Activated CD8-positive, alpha-beta T cell treated with anti-CD3 and anti-CD28 coated beads, Interleukin-2, amount 10 ng/mL, durations not matched to agents 7 days and 5 days (primary cell): ENCODE results near the gene HJURP. TPM values are rescaled to one million over a fixed set of nuclear protein-coding genes. Genes with fewer than 3 reads are reported as not detected.

Experiments
- ATAC-seq: fragments of 150-1000 bp; cut with Tn5 transposase; one replicate; pipeline ENCODE4 v1.10.0; 2021; ENCODE audit warnings: moderate library complexity
- CTCF ChIA-PET: fragments of 350-600 bp; sonication (Branson Sonifier 250); formaldehyde crosslinking; loops from one replicate; lab custom pipeline; 2021; ENCODE audit warnings: antibody characterized with exemption; lab: Charles Lee
- POLR2A ChIA-PET: fragments of 350-600 bp; sonication (Branson Sonifier 250); formaldehyde crosslinking; loops from one replicate; lab custom pipeline; 2021; ENCODE audit warnings: antibody characterized with exemption; lab: Charles Lee
- DNase-seq: peaks from one replicate; pipeline ENCODE4 v3.0.0-alpha.2; 2020
- H3K27ac Mint-ChIP-seq: one replicate; pipeline ENCODE4 v1.8.0; 2021; ENCODE audit warnings: mild to moderate bottlenecking, mixed read lengths
- H3K27me3 Mint-ChIP-seq: one replicate; pipeline ENCODE4 v1.8.0; 2021; ENCODE audit warnings: low read depth, mixed read lengths
- H3K36me3 Mint-ChIP-seq: one replicate; pipeline ENCODE4 v1.8.0; 2021; ENCODE audit warnings: low read depth, mixed read lengths
- H3K4me1 Mint-ChIP-seq: one replicate; pipeline ENCODE4 v1.8.0; 2021; ENCODE audit warnings: low read depth, mixed read lengths
- H3K4me3 Mint-ChIP-seq: one replicate; pipeline ENCODE4 v1.8.0; 2021; ENCODE audit warnings: mild to moderate bottlenecking, mixed read lengths
- H3K9me3 Mint-ChIP-seq: one replicate; pipeline ENCODE4 v1.8.0; 2022; ENCODE audit warnings: mixed read lengths; ENCODE audit not compliant: insufficient read depth
- total RNA-seq, 2 experiments: library from RNA; stranded (reverse); gene quantifications; one replicate each; pipeline ENCODE4 v1.2.3, GENCODE V29; 2021

The HJURP gene
- total RNA-seq, 2 experiments from 2014 or later = 128 to 135 TPM

GRCh38 chr2:233811087-233811486 lies 43.2 kb downstream of the HJURP start:
- H3K9me3 Mint-ChIP-seq = no peaks in the 10 kb centered on the region
- peaks cover 4% of the 10 kb centered on the region for H3K27me3 Mint-ChIP-seq
- POLR2A ChIA-PET = no interaction called here
- DNase-seq (no peak), ATAC-seq (no peak)
- H3K4me3 Mint-ChIP-seq = no peak overlapping the region
- H3K4me1 Mint-ChIP-seq = no peaks in the 10 kb centered on the region
- H3K27ac Mint-ChIP-seq = no peak overlapping the region
- CTCF ChIA-PET = no interaction called here
- H3K36me3 Mint-ChIP-seq = no peaks in the 10 kb centered on the region

GRCh38 chr2:233810385-233810784 lies 44.0 kb downstream of the HJURP start:
- no peaks in the 10 kb centered on the region for H3K36me3 Mint-ChIP-seq
- peaks cover 6% of the 10 kb centered on the region for H3K27me3 Mint-ChIP-seq
- H3K4me3 Mint-ChIP-seq = no peak overlapping the region
- H3K4me1 Mint-ChIP-seq = no peaks in the 10 kb centered on the region
- no peak for DNase-seq
- H3K27ac Mint-ChIP-seq = no peak overlapping the region
- H3K9me3 Mint-ChIP-seq = no peaks in the 10 kb centered on the region
- no peak for ATAC-seq
- POLR2A ChIA-PET = no interaction called here
- CTCF ChIA-PET = no interaction called here

GRCh38 chr2:233807966-233808935 lies 46.1 kb downstream of the HJURP start:
- CTCF ChIA-PET = no interaction called here
- no peak for DNase-seq
- POLR2A ChIA-PET = no interaction called here
- no peak for ATAC-seq
- Mint-ChIP-seq H3K27me3 (peaks cover 10% of the 10 kb centered on the region), H3K4me1 (no peaks in the 10 kb centered on the region), H3K4me3 (no peak overlapping the region), H3K27ac (no peak overlapping the region), H3K9me3 (no peaks in the 10 kb centered on the region), H3K36me3 (no peaks in the 10 kb centered on the region)

GRCh38 chr2:233807215-233807865 lies 47.0 kb downstream of the HJURP start:
- ATAC-seq (no peak), DNase-seq (no peak)
- Mint-ChIP-seq H3K36me3 (no peaks in the 10 kb centered on the region), H3K27me3 (peaks cover 8% of the 10 kb centered on the region), H3K9me3 (no peaks in the 10 kb centered on the region), H3K27ac (no peak overlapping the region), H3K4me1 (no peaks in the 10 kb centered on the region), H3K4me3 (no peak overlapping the region)
- ChIA-PET CTCF (no interaction called here), POLR2A (no interaction called here)

GRCh38 chr2:233803994-233804393 lies 50.3 kb downstream of the HJURP start:
- ATAC-seq = no peak
- no peaks in the 10 kb centered on the region for H3K9me3 Mint-ChIP-seq
- CTCF ChIA-PET = no interaction called here
- H3K36me3 Mint-ChIP-seq = no peaks in the 10 kb centered on the region
- H3K4me1 Mint-ChIP-seq = peaks cover 5% of the 10 kb centered on the region
- H3K27me3 Mint-ChIP-seq = peaks cover 6% of the 10 kb centered on the region
- POLR2A ChIA-PET = no interaction called here
- DNase-seq = no peak
- H3K27ac Mint-ChIP-seq = no peak overlapping the region
- no peak overlapping the region for H3K4me3 Mint-ChIP-seq

- ChIA-PET POLR2A (no interaction called here), CTCF (no interaction called here)
- no peak overlapping the region for H3K4me3 Mint-ChIP-seq
- peaks cover 6% of the 10 kb centered on the region for H3K27me3 Mint-ChIP-seq
- no peak overlapping the region for H3K27ac Mint-ChIP-seq
- H3K9me3 Mint-ChIP-seq = no peaks in the 10 kb centered on the region
- DNase-seq (no peak), ATAC-seq (no peak)
- no peaks in the 10 kb centered on the region for H3K36me3 Mint-ChIP-seq
- peaks cover 5% of the 10 kb centered on the region for H3K4me1 Mint-ChIP-seq
These were observed 50.9 kb downstream of the HJURP start for GRCh38 chr2:233803292-233803911.

- POLR2A ChIA-PET = no interaction called here
- no peak overlapping the region for H3K4me3 Mint-ChIP-seq
- peaks cover 6% of the 10 kb centered on the region for H3K27me3 Mint-ChIP-seq
- CTCF ChIA-PET = no interaction called here
- H3K4me1 Mint-ChIP-seq = peaks cover 5% of the 10 kb centered on the region
- no peak for ATAC-seq
- no peaks in the 10 kb centered on the region for H3K36me3 Mint-ChIP-seq
- H3K27ac Mint-ChIP-seq = no peak overlapping the region
- no peaks in the 10 kb centered on the region for H3K9me3 Mint-ChIP-seq
- DNase-seq = no peak
These were observed 52.1 kb downstream of the HJURP start for GRCh38 chr2:233802132-233802815.

- Mint-ChIP-seq H3K36me3 (no peaks in the 10 kb centered on the region), H3K4me1 (peaks cover 5% of the 10 kb centered on the region), H3K27me3 (peaks cover 6% of the 10 kb centered on the region), H3K27ac (no peak overlapping the region), H3K4me3 (no peak overlapping the region), H3K9me3 (no peaks in the 10 kb centered on the region)
- ChIA-PET CTCF (no interaction called here), POLR2A (no interaction called here)
- ATAC-seq (peak; percentile 77), DNase-seq (peak; percentile 48)
These were observed 52.8 kb downstream of the HJURP start for GRCh38 chr2:233801357-233802131.

- no peak overlapping the region for H3K27ac Mint-ChIP-seq
- H3K4me1 Mint-ChIP-seq = peaks cover 5% of the 10 kb centered on the region
- H3K4me3 Mint-ChIP-seq = no peak overlapping the region
- ChIA-PET CTCF (no interaction called here), POLR2A (no interaction called here)
- H3K36me3 Mint-ChIP-seq = no peaks in the 10 kb centered on the region
- no peaks in the 10 kb centered on the region for H3K9me3 Mint-ChIP-seq
- peaks cover 3% of the 10 kb centered on the region for H3K27me3 Mint-ChIP-seq
- DNase-seq = no peak
- ATAC-seq = no peak
These were observed 54.1 kb downstream of the HJURP start for GRCh38 chr2:233800208-233800607.

- ChIA-PET POLR2A (no interaction called here), CTCF (no interaction called here)
- DNase-seq (no peak), ATAC-seq (no peak)
- Mint-ChIP-seq H3K27ac (no peak overlapping the region), H3K27me3 (peaks cover 3% of the 10 kb centered on the region), H3K36me3 (no peaks in the 10 kb centered on the region), H3K4me1 (peaks cover 5% of the 10 kb centered on the region), H3K4me3 (no peak overlapping the region), H3K9me3 (no peaks in the 10 kb centered on the region)
These were observed 54.6 kb downstream of the HJURP start for GRCh38 chr2:233799716-233800115.

GRCh38 chr2:233799087-233799665 lies 55.2 kb downstream of the HJURP start:
- Mint-ChIP-seq H3K27me3 (peaks cover under 1% of the 10 kb centered on the region), H3K4me3 (no peak overlapping the region), H3K9me3 (no peaks in the 10 kb centered on the region), H3K27ac (no peak overlapping the region), H3K36me3 (no peaks in the 10 kb centered on the region), H3K4me1 (peaks cover 5% of the 10 kb centered on the region)
- CTCF ChIA-PET = no interaction called here
- ATAC-seq (no peak), DNase-seq (no peak)
- POLR2A ChIA-PET = no interaction called here
